Hair follicular keratinocyte (primary cell): Measurements from ENCODE around the gene ZNF527. TPM values are rescaled to one million over a fixed set of nuclear protein-coding genes. Genes with fewer than 3 reads are reported as not detected.

ENCODE experiments used
- total RNA-seq: library from RNA; depleted of rRNA; stranded (reverse); fragments of >200 nt; gene quantifications from 2 replicates; pipeline ENCODE4 v1.2.3, GENCODE V29; 2015

Gene ZNF527
- total RNA-seq = 1.2 and 1.6 TPM in 2 replicates

DNA sequence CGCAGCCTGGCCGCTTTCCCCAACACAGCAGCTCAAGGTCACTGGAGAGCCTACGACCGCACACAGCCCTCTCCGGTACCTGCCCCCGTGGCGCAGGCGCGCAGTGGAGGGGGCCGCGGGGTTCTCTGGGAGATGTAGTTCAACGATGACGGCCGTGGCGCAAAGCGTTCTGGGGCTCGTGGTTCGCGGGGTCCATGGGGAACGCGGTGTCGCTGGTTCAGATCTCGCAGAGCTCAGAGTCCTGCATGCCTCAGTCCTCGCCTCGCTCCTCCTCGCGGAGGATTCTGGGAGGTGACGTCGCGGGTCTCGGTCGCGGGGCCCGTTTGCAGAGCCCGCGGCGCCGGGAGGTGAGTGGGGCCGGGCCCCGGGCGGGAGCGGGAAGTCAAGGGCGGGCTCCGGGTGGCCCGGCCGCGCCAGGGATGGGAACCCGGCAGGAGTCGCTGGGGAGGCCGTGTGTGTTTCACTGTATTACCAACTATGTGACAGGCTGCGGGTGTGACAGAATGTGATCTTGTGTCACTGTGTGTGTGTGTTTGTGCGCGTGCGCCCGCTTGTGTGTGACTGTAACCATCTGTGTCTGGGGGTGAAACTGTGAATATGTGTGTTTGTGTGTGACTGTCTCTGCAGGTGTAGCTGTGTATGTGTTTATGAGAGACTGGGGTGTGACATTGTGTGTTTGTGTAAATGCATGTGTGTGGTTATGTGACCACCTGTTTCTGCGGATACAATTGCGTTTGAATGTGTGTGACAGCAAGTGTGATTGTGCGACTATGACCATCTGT lies at the start of gene ZNF527:
Gene ZNF527, plus strand, starts transcription at position 220 of the 782 bp plus-strand sequence. CDS start 3,100 bp downstream, outside the sequence.

Other genes with a start within 250 kb of the ZNF527 start
- 10.2 and 10.9 TPM in 2 replicates for gene ZNF585A, start 198.4 kb upstream of the ZNF527 start, total RNA-seq
- 7.7 and 8.5 TPM in 2 replicates for gene ZNF585B, start 160.6 kb upstream of the ZNF527 start, total RNA-seq
- gene ZNF383, start 152.9 kb upstream of the ZNF527 start, total RNA-seq = 1.8 and 4.1 TPM in 2 replicates
- 2.4 and 4.8 TPM in 2 replicates for gene ZNF569, start 96.3 kb downstream of the ZNF527 start, total RNA-seq
- 2.8 and 5.2 TPM in 2 replicates for gene ZNF570, start 98.3 kb downstream of the ZNF527 start, total RNA-seq
- 1.2 and 1.9 TPM in 2 replicates for gene ZNF793, start 135.8 kb downstream of the ZNF527 start, total RNA-seq
- gene ZNF571, start 223.7 kb downstream of the ZNF527 start, total RNA-seq = 0.95 and 1.8 TPM in 2 replicates
- gene ZNF540, start 223.8 kb downstream of the ZNF527 start, total RNA-seq = 0.08 TPM in 1 of 2 replicates, not detected in the other